NCI-H2171 treated with DMSO at 0.1 percent for 48 hours (cell line): Measurements from ENCODE around the gene SLBP.
A peak's percentile ranks its signal among the peaks of the same experiment; 100 is the strongest.

Experiments
- DNase-seq: peaks from one replicate; lab custom pipeline; 2025; lab: John Stamatoyannopoulos, UW

The SLBP gene

DNA sequence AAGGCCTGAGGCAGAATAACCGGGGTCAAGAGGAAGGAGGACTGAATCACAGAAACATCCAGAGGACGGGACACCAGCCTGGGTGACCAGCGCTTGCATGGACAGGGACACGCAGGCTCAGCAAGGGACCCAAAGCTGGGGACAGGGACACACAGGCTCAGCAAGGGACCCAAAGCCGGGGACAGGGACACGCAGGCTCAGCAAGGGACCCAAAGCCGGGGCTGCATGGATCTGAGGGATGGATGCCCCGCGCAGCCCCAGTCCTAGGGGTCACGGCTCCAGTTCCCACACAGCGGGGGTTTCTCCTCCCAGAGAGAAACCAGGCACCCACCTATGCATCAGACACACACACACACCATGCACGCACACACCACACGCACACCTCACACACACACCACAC lies 60.5 kb downstream of the SLBP start:
- no peak for DNase-seq

GRCh38 chr4:1648962-1649361 lies 63.2 kb downstream of the SLBP start:
- no peak for DNase-seq

DNA sequence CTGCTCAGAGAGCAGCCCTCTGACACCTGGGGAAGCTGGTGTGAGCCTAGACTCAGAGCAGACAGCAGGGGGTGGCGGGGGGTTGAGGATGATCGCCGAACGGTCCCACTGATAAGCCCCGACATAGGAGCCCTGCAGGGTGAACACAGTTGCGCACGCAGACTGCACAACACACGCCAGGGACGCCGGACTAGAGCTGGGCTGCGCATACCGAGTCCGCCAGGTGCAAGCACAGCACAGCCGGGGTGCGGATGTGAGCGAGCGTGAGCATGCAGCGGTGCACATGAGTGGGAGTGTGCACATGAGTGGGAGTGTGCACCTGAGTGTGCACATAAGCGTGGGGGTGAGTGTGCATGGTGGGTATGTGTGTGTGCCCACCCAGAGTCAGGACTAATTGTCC lies 64.7 kb downstream of the SLBP start:
- no peak for DNase-seq

DNA sequence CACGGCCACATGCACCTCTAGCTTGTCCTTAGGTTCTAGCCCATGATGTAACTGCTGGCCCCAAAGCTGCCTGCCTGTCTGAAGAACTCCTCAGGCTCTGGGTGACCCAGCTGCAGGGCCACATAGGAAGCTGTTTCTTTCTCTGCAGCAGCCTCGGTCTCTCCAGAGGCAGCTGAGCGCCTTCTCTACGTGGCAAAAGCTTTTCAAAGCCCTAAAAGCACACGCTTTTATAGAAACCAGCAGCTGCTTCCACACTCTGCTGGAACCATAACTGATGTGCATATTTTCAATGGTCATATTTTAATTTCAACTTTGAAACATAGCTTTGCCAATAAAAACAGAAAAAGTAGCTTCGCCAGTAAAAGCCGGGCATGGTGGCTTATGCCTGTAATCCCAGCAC lies 65.4 kb downstream of the SLBP start:
- DNase-seq, result no peak

DNA sequence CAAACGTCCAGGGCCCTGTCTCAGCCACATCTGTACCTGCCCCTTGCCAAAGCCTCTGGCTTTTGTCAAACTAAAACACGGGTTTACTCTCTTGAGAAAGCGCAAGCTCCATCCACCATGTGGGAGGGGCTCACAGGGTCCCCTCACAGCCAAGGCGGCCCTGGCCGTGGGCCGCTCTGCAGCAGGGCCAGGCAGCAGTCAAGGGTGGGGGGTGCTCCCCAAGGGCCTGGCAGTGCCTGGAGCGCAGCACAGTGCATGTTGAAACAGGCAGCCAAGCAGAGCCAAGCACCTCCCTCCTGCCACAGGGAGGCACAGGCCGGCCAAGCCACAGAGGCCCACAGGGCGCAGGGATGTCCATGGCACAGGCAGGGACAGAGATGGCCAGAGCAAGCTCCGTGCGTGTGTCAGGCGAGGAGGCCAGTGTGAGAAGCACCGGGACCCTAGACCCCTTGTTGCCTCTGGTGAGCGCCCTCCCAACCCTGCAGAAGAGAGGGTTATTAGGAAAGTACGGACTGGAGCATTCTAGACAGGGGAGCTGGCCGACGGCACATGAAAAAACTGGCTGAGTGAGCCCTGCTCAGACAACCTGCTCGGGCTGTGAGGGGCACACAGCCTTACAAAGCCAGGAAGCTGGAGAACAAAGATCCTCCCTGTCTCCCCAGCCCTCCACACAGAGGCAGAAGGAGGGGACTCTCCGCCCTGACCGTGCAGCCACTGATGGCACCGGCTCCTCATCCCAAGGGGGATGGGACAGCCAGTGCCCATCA lies 67.0 kb downstream of the SLBP start:
- DNase-seq, result peak; percentile 71

- no peak for DNase-seq
Measured at GRCh38 chr4:1643971-1644735, 68.0 kb downstream of the SLBP start.
